ENCODE data around the gene NISCH. TPM values are rescaled to one million over a fixed set of nuclear protein-coding genes. Genes with fewer than 3 reads are reported as not detected.

The NISCH gene
- total and polyA plus RNA-seq, 2 experiments from 2014 or later = 18.4 to 76.4 TPM

GRCh38 chr3:52447512-52448355 lies 7.7 kb upstream of the NISCH start:
- no peak overlapping the region for H2AFZ ChIP-seq
- Mint-ChIP-seq H3K27me3 (ENCODE audit: insufficient read depth, low read depth, poor library complexity) (peaks cover 16% of the 10 kb centered on the region), H3K27ac (no peak overlapping the region), H3K4me3 (no peak overlapping the region), H3K9me3 (no peaks in the 10 kb centered on the region; the same call in 2 of the 3 replicates), H3K4me1 (peaks cover 17% of the 10 kb centered on the region), H3K36me3 (ENCODE audit: low read depth) (no peaks in the 10 kb centered on the region)
- TF ChIP-seq ETS1 (IDR thresholded peaks at IDR 0.05) (no peak), CTCF (conservative IDR thresholded peaks at IDR 0.05; ENCODE audit: low read depth in 2 of 2) (no peak), POLR2AphosphoS5 (IDR thresholded peaks at IDR 0.05; ENCODE audit: low read depth) (no peak), CREB1 (CRISPR knock-in tag; IDR thresholded peaks at IDR 0.05; ENCODE audit: low read depth) (no peak), REST (IDR thresholded peaks at IDR 0.05; ENCODE audit: unreplicated experiment) (no peak), JUNB (IDR thresholded peaks at IDR 0.05; ENCODE audit: unreplicated experiment) (no peak), NANOG (IDR thresholded peaks at IDR 0.05; ENCODE audit: borderline replicate concordance) (no peak), STAT1 (IDR thresholded peaks at IDR 0.05; ENCODE audit: unreplicated experiment) (no peak), ZNF462 (CRISPR knock-in tag; IDR thresholded peaks at IDR 0.05) (no peak), EZH2 (IDR thresholded peaks at IDR 0.05; ENCODE audit: low read depth, unreplicated experiment) (no peak), EZH2phosphoT487 (IDR thresholded peaks at IDR 0.05; ENCODE audit: unreplicated experiment) (no peak), ZNF331 (CRISPR knock-in tag; IDR thresholded peaks at IDR 0.05; ENCODE audit: low read depth) (no peak), ZNF114 (CRISPR knock-in tag; IDR thresholded peaks at IDR 0.05) (no peak)
- no peaks in the 10 kb centered on the region for H3K79me2 ChIP-seq (replicated peaks; ENCODE audit: insufficient read depth)
- H4K20me1 ChIP-seq (replicated peaks; ENCODE audit: insufficient read depth) = no peaks in the 10 kb centered on the region
- H3K27ac ChIP-seq (ENCODE audit: low read depth) = no peak overlapping the region
- ATAC-seq (no peak), DNase-seq (ENCODE audit: low spot score) (no peak)
- peaks cover 8% of the 10 kb centered on the region; the same call in 1 of the 2 replicates for H3K9me2 ChIP-seq (ENCODE audit: insufficient read depth)
- H3K4me2 ChIP-seq = no peak overlapping the region
- H3K4me1 ChIP-seq (ENCODE audit: insufficient read depth) = peaks cover 5% of the 10 kb centered on the region
- H3F3A ChIP-seq (replicated peaks; ENCODE audit: low read depth) = no peaks in the 10 kb centered on the region
- H3K36me3 ChIP-seq (ENCODE audit: insufficient read depth) = no peaks in the 10 kb centered on the region
- H3K4me3 ChIP-seq = no peak overlapping the region
- no peaks in the 10 kb centered on the region for H3K27me3 ChIP-seq (ENCODE audit: insufficient read depth)

Measured in GM23338 (cell line).